ENCODE measurements around the gene CCNY.

GRCh38 chr10:35397953-35398352 is 61.6 kb downstream of the CCNY start:
- no peak for TF ChIP-seq MAX (IDR thresholded peaks at IDR 0.05)
- TF ChIP-seq CEBPB (IDR thresholded peaks at IDR 0.05) = no peak
- no peak for TF ChIP-seq TCF12 (IDR thresholded peaks at IDR 0.05; ENCODE audit: low read depth)
- no peak for TF ChIP-seq CREB1 (IDR thresholded peaks at IDR 0.05; ENCODE audit: low read depth)
- no peak for TF ChIP-seq TAF1 (IDR thresholded peaks at IDR 0.05; ENCODE audit: low read depth)
- TF ChIP-seq EGR1 (IDR thresholded peaks at IDR 0.05) = no peak
- TF ChIP-seq EP300 (IDR thresholded peaks at IDR 0.05; ENCODE audit: borderline replicate concordance) = no peak
- no peak for TF ChIP-seq RAD21 (IDR thresholded peaks at IDR 0.05; ENCODE audit: low read depth)
- TF ChIP-seq, protein P1, sequence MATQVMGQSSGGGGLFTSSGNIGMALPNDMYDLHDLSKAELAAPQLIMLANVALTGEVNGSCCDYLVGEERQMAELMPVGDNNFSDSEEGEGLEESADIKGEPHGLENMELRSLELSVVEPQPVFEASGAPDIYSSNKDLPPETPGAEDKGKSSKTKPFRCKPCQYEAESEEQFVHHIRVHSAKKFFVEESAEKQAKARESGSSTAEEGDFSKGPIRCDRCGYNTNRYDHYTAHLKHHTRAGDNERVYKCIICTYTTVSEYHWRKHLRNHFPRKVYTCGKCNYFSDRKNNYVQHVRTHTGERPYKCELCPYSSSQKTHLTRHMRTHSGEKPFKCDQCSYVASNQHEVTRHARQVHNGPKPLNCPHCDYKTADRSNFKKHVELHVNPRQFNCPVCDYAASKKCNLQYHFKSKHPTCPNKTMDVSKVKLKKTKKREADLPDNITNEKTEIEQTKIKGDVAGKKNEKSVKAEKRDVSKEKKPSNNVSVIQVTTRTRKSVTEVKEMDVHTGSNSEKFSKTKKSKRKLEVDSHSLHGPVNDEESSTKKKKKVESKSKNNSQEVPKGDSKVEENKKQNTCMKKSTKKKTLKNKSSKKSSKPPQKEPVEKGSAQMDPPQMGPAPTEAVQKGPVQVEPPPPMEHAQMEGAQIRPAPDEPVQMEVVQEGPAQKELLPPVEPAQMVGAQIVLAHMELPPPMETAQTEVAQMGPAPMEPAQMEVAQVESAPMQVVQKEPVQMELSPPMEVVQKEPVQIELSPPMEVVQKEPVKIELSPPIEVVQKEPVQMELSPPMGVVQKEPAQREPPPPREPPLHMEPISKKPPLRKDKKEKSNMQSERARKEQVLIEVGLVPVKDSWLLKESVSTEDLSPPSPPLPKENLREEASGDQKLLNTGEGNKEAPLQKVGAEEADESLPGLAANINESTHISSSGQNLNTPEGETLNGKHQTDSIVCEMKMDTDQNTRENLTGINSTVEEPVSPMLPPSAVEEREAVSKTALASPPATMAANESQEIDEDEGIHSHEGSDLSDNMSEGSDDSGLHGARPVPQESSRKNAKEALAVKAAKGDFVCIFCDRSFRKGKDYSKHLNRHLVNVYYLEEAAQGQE (IDR thresholded peaks at IDR 0.05; ENCODE audit: low read depth) = no peak
- no peak for TF ChIP-seq NFIC (IDR thresholded peaks at IDR 0.05)
- no peak for TF ChIP-seq FOXM1 (IDR thresholded peaks at IDR 0.05; ENCODE audit: borderline replicate concordance, low read depth)
- no peak for TF ChIP-seq ZBTB7A (IDR thresholded peaks at IDR 0.05; ENCODE audit: low read depth)
- TF ChIP-seq, protein P2, sequence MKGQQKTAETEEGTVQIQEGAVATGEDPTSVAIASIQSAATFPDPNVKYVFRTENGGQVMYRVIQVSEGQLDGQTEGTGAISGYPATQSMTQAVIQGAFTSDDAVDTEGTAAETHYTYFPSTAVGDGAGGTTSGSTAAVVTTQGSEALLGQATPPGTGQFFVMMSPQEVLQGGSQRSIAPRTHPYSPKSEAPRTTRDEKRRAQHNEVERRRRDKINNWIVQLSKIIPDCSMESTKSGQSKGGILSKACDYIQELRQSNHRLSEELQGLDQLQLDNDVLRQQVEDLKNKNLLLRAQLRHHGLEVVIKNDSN (IDR thresholded peaks at IDR 0.05) = no peak
- no peak for TF ChIP-seq YY1 (IDR thresholded peaks at IDR 0.05; ENCODE audit: low read depth)

Data from Ishikawa (cell line).